Measurements from ENCODE around the gene DPP6. TPM values are rescaled to one million over a fixed set of nuclear protein-coding genes. Genes with fewer than 3 reads are reported as not detected.

DPP6 gene
- total RNA-seq, 1 experiment from 2014 or later: not detected

- H3K27me3 ChIP-seq (ENCODE audit: low read length): no peaks in the 10 kb centered on the region
- no TSS peak for BruUV-seq (replicated peaks)
- ChIA-PET POLR2A (ENCODE audit: unreplicated experiment) (no interaction called here), CTCF (no interaction called here)
- no peaks in the 10 kb centered on the region for H3F3A ChIP-seq (ENCODE audit: low read length, unreplicated experiment)
- H3K27ac ChIP-seq (ENCODE audit: low read length): no peak overlapping the region
- no peak for DNase-seq
- no peak overlapping the region for H3K4me3 ChIP-seq (ENCODE audit: low read length)
- TF ChIP-seq CTCF (conservative IDR thresholded peaks at IDR 0.05; ENCODE audit: low read depth, low read length) (no peak), EZH2phosphoT487 (IDR thresholded peaks at IDR 0.05; ENCODE audit: borderline replicate concordance, low read length) (no peak), EZH2 (IDR thresholded peaks at IDR 0.05; ENCODE audit: low read length, unreplicated experiment) (no peak)
- no peaks in the 10 kb centered on the region for H3K9me2 ChIP-seq (replicated peaks; ENCODE audit: low read length)
- no peaks in the 10 kb centered on the region for H3K36me3 ChIP-seq (ENCODE audit: low read depth, low read length)
- ATAC-seq: no peak
- intact Hi-C loops (cut with micrococcal nuclease): no loop called here
- H3K9me3 ChIP-seq (ENCODE audit: low read length): no peaks in the 10 kb centered on the region
- H3K79me2 ChIP-seq (ENCODE audit: low read length): no peaks in the 10 kb centered on the region
- no peak overlapping the region for H2AFZ ChIP-seq (ENCODE audit: low read length)
- no peaks in the 10 kb centered on the region for H4K20me1 ChIP-seq (ENCODE audit: low read length)
- no peak overlapping the region for H3K4me2 ChIP-seq (ENCODE audit: low read length)
- no peaks in the 10 kb centered on the region for H3K4me1 ChIP-seq (ENCODE audit: insufficient read depth, low read length)
- H3K9ac ChIP-seq (ENCODE audit: low read length): no peak overlapping the region
These were observed 298.7 kb downstream of the DPP6 start for GRCh38 chr7:154350892-154351291.

- no peak for TF ChIP-seq EZH2 (IDR thresholded peaks at IDR 0.05; ENCODE audit: low read length, unreplicated experiment)
- no peak for TF ChIP-seq CTCF (conservative IDR thresholded peaks at IDR 0.05; ENCODE audit: low read depth, low read length)
- TF ChIP-seq EZH2phosphoT487 (IDR thresholded peaks at IDR 0.05; ENCODE audit: borderline replicate concordance, low read length): no peak
- ChIA-PET CTCF (no interaction called here), POLR2A (ENCODE audit: unreplicated experiment) (no interaction called here)
- no peaks in the 10 kb centered on the region for H3K27me3 ChIP-seq (ENCODE audit: low read length)
- H3K9ac ChIP-seq (ENCODE audit: low read length): no peak overlapping the region
- H4K20me1 ChIP-seq (ENCODE audit: low read length): no peaks in the 10 kb centered on the region
- no peaks in the 10 kb centered on the region for H3K9me2 ChIP-seq (replicated peaks; ENCODE audit: low read length)
- H3K9me3 ChIP-seq (ENCODE audit: low read length): no peaks in the 10 kb centered on the region
- BruUV-seq (replicated peaks): no TSS peak
- intact Hi-C loops (cut with micrococcal nuclease): no loop called here
- DNase-seq (no peak), ATAC-seq (no peak)
- H3K4me2 ChIP-seq (ENCODE audit: low read length): no peak overlapping the region
- no peak overlapping the region for H3K4me3 ChIP-seq (ENCODE audit: low read length)
- no peaks in the 10 kb centered on the region for H3K36me3 ChIP-seq (ENCODE audit: low read depth, low read length)
- no peaks in the 10 kb centered on the region for H3K79me2 ChIP-seq (ENCODE audit: low read length)
- H2AFZ ChIP-seq (ENCODE audit: low read length): no peak overlapping the region
- H3K4me1 ChIP-seq (ENCODE audit: insufficient read depth, low read length): no peaks in the 10 kb centered on the region
- no peaks in the 10 kb centered on the region for H3F3A ChIP-seq (ENCODE audit: low read length, unreplicated experiment)
- no peak overlapping the region for H3K27ac ChIP-seq (ENCODE audit: low read length)
These were observed 301.2 kb downstream of the DPP6 start for GRCh38 chr7:154353355-154353767.

GRCh38 chr7:154364170-154364569 lies 312.0 kb downstream of the DPP6 start:
- DNase-seq: no peak
- H3K27ac ChIP-seq (ENCODE audit: low read length): no peak overlapping the region
- H2AFZ ChIP-seq (ENCODE audit: low read length): no peak overlapping the region
- H3K9me2 ChIP-seq (replicated peaks; ENCODE audit: low read length): no peaks in the 10 kb centered on the region
- H3K79me2 ChIP-seq (ENCODE audit: low read length): no peaks in the 10 kb centered on the region
- no peaks in the 10 kb centered on the region for H3K9me3 ChIP-seq (ENCODE audit: low read length)
- H3K4me3 ChIP-seq (ENCODE audit: low read length): no peak overlapping the region
- H3K36me3 ChIP-seq (ENCODE audit: low read depth, low read length): no peaks in the 10 kb centered on the region
- no peak for TF ChIP-seq EZH2phosphoT487 (IDR thresholded peaks at IDR 0.05; ENCODE audit: borderline replicate concordance, low read length)
- no peak for TF ChIP-seq CTCF (conservative IDR thresholded peaks at IDR 0.05; ENCODE audit: low read depth, low read length)
- TF ChIP-seq EZH2 (IDR thresholded peaks at IDR 0.05; ENCODE audit: low read length, unreplicated experiment): no peak
- intact Hi-C loops (cut with micrococcal nuclease): no loop called here
- BruUV-seq (replicated peaks): no TSS peak
- H3K4me1 ChIP-seq (ENCODE audit: insufficient read depth, low read length): no peaks in the 10 kb centered on the region
- H3K9ac ChIP-seq (ENCODE audit: low read length): no peak overlapping the region
- no peaks in the 10 kb centered on the region for H4K20me1 ChIP-seq (ENCODE audit: low read length)
- no peak for ATAC-seq
- ChIA-PET CTCF (no interaction called here), POLR2A (ENCODE audit: unreplicated experiment) (no interaction called here)
- no peaks in the 10 kb centered on the region for H3F3A ChIP-seq (ENCODE audit: low read length, unreplicated experiment)
- H3K27me3 ChIP-seq (ENCODE audit: low read length): no peaks in the 10 kb centered on the region
- no peak overlapping the region for H3K4me2 ChIP-seq (ENCODE audit: low read length)
